MM.1S (cell line): ENCODE measurements around the gene IFNGR2.

Experiments
- EZH2phosphoT487 ChIP-seq: fragments of 300-600 bp; sonication (generic); IDR thresholded peaks from 2 replicates; pipeline ENCODE4 v1.6.1; 2018; ENCODE audit warnings: antibody characterized with exemption, low read length
- TF ChIP-seq, protein P1 (sequence below): fragments of 300-600 bp; sonication (generic); IDR thresholded peaks from 2 replicates; pipeline ENCODE4 v1.5.1; 2016; ENCODE audit warnings: antibody characterized with exemption, low read length, mixed read lengths

DNA sequence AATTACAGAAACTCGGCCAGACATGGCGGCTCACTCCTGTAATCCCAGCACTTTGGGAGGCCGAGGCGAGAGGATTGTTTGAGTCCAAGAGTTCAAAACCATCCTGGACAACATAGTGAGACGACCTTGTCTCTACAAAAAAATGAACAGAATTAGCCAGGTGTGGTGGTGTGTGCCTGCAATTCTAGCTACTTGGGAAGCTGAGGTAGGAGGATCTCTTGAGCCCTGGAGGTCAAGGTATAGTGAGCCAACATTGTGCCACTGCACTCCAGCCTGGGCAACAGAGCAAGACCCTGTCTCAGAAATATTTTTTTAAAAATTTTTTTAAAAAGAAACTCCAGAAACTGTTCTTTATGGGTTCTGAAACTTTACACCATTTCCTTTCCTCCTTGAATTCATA lies 38.4 kb upstream of the IFNGR2 start:
- TF ChIP-seq, protein P1, sequence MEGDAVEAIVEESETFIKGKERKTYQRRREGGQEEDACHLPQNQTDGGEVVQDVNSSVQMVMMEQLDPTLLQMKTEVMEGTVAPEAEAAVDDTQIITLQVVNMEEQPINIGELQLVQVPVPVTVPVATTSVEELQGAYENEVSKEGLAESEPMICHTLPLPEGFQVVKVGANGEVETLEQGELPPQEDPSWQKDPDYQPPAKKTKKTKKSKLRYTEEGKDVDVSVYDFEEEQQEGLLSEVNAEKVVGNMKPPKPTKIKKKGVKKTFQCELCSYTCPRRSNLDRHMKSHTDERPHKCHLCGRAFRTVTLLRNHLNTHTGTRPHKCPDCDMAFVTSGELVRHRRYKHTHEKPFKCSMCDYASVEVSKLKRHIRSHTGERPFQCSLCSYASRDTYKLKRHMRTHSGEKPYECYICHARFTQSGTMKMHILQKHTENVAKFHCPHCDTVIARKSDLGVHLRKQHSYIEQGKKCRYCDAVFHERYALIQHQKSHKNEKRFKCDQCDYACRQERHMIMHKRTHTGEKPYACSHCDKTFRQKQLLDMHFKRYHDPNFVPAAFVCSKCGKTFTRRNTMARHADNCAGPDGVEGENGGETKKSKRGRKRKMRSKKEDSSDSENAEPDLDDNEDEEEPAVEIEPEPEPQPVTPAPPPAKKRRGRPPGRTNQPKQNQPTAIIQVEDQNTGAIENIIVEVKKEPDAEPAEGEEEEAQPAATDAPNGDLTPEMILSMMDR, result no peak
- TF ChIP-seq EZH2phosphoT487, result no peak
